ENCODE measurements around the gene NCDN.

Gene NCDN

DNA sequence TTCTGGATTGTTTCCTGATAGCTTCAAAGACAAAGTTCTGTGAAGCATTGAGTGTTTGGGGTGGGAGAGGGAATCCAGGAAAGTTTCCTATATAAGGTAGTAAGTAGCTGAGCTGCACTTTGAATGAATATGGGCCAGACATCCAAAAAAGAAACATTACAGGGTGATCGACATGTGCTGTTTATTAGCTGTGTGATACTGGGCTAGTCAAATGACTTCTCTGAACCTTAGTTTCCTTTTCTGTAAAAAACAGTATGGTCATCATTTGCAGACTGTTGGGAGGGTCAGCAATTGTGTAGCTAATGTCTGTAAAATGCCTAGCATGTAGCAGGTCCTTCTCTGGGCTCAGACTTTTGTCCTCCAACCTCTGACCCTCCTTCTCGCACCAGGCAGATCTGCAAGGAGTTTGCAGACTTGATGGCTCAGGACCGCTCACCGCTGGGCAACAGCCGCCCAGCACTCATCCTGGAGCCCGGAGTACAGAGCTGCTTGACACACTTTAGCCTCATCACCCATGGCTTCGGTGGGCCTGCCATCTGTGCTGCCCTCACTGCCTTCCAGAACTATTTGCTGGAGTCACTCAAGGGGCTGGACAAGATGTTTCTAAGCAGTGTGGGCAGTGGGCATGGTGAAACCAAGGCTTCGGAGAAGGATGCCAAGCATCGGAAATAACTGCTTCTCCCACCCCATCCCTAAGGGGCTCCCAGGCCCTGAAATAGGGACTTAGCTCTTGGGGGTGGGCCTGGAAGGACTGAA, 36.6 kb downstream of the NCDN start:
- FAIRE-seq = no peak

DNA sequence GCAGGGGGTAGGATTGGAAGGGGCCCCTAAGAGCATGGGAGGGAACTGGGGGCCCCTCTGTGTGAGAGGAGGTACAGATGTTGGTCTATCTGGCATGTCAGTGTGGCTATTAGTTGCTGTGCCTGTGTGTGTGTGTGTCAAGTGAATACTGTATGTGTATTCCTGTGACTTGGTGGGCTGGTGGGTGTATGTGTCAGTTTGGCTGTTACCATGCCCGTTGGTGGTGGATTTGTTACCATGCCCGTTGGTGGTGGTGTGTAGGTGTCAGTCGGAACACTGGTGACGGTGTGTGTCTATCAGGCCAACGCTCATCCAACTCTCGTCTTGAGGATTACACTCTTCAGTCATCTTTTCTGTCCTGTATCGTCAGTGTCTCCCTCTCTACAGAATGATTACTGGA, 38.1 kb downstream of the NCDN start:
- FAIRE-seq = no peak

DNA sequence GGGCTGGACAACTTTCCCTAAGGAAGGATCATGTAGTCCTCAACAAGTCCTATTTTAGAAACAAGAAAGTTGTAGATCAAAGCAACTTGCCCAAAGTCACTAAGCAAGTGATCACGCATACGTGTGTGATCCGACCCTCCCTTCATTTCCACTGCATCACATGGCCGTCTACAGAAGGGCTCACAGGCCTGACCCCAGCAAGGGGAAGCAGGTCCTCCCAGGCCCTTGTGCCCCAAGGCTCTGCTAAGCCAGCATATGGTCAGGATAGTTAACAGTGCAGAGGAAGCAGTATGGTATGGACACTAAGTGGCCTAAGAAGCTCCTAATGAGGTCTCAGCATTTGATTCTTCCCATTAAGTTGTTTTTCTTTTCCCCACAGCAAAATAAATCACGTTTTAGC, 40.3 kb downstream of the NCDN start:
- FAIRE-seq = no peak

DNA sequence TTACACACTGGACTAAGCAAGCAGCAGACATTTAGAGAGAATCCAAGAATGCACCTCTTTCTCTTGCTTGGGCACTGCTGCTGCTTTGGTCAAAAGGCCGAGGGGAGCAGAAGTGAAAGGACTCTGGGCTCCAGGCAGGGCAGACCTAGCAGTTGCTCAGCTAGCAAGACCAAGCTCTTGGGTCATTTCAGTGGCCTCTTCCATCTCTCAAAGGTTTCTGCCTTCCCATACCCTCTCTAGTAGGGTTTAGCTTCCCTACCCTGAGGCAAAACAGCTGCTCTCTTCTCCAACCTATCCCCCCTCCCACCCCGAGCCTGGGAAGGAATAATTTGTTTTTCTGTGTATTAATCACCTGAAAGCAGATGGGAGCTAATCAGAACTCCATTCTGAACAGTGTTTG, 41.3 kb downstream of the NCDN start:
- FAIRE-seq = no peak

DNA sequence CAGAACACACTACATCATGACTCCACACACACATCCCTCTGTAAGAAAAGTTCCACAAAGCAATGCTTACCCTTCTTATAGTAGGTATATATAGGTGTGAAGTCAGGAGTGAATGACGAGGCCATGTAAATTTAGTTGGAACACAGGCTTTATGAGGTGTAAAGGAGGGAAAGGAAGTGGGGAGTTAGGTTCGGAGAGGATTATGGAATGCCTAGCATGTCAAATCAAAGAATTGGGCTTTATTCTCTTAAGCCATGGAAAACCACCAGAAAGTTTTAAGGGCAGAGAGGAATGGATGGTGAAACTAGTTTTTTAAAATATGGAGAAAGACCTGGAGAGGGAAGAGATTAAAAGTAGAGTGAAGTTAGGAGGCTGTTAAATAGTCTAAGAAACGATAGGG, 41.8 kb downstream of the NCDN start:
- FAIRE-seq = no peak

DNA sequence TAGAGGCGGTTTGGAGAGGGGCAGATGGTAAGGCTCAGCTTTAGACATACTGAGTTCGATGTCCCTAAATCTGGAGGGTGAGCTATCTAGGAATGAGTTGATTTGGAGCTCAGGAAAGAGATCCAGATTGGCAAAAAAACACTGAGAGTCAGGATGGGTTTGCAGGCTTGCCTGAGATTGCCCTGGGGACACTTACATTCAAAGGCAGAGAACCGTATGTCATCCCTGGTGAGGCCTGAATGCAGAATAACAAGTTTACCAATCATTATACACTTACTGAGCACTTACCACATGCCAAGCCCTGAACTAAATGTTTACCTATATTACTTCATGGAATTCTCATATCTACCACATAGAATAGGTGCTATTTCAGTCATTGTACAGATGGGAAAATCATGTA, 43.0 kb downstream of the NCDN start:
- FAIRE-seq = no peak

DNA sequence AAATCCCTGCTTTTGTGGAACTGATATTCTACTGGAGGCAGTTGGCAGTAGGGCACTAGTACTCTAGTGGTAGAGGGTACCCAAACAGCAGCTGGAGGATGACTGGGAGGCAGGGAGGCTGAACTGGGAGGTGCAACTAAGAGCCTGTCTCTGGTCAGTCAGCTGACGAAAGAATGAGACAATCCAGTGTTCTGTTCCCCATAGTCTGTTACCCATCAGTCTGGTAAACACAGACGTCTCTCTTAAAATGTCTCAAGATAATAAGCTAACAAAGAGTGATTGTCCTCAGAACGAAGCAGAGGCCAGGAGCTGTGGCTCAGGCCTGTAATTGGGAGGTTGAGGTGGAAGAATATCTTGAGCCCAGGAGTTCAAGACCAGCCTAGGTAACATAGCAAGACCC, 45.9 kb downstream of the NCDN start:
- no peak for FAIRE-seq

DNA sequence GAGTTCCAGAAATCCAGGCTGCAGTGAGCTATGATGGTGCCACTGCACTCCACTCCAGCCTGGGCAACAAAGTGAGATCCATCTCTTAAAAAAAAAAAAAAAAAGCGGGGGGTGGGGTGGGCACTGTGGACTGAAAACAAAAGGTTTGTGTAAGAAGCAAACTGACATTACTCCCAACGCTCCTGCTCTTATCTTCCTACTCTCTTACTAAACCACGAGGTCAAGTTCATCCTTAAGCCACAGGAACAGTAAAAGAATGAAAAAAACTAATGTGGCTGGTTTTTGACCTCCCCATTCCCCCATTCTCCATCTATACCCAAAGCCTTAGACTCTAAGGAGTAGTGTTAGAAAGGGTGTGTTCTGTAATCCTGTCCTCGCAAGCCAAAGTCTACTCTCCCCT, 46.3 kb downstream of the NCDN start:
- no peak for FAIRE-seq

DNA sequence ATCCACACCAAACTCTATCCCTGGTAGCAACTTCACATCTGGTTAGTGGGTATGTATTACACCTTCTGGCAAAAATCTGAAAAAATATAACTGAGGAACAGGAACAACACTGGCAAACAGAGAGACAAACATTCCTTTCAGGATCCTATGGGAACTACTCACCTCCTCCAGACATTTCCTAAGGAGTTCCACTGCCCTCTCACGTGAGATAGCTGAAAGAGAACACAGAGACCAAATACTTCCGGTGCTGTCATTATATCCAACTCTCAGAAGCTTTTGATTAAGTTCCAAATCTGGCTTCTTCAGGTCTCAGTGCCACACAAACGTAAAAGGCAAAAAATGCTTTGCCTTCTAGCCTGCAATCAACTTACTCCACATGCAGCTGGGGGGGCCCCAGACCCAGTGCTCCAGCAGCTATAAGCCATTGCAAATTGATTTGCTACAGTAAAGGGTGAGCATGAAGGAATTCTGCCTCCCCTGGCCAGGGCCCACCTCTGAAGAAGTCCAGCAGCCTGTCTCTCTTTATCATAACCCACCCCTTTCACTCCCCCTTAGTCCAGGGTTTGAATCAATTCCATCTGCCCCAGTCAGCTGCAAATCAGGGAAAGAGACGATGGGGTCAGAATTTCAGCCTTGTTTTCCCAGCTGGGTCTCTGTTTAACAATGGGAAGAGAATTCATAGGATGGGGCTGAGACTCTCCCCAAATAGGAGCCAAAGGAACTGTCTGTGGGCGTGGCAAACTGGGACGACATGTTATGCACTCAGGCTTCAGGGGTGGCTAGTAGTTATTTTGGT, 47.7 kb downstream of the NCDN start:
- FAIRE-seq = no peak

DNA sequence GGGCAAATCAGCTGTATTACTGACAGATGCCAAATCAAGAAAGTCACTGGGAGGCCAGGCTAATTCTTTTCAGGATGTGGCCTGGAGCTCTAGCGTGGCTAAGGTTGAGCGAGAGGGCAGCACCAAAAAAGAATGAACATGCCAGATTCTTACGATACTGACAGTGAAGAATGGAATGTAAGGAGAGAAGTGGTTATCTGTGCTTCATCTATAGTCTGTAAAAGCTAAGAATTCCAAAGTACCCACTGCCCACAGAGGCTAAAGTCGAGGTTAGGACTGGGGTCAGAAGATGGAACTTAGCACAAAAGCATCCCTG, 48.2 kb downstream of the NCDN start:
- FAIRE-seq = no peak

DNA sequence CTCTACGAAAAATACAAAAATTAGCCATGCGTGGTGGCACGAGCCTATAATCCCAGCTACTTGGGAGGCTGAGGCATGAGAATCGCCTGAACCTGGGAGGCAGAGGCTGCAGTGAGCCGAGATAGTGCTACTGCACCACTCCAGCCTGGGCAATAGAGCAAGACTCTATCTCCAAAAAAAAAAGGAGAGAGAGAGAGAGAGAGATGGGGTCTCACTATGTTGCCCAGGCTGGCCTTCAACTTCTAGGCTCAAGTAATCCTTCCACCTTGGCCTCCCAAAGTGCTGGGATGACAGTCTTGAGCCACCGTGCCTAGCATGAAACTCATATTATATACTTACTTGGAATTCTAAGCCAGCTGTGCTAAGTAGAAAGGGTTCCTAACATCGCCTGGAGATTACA, 54.1 kb downstream of the NCDN start:
- no peak for FAIRE-seq

DNA sequence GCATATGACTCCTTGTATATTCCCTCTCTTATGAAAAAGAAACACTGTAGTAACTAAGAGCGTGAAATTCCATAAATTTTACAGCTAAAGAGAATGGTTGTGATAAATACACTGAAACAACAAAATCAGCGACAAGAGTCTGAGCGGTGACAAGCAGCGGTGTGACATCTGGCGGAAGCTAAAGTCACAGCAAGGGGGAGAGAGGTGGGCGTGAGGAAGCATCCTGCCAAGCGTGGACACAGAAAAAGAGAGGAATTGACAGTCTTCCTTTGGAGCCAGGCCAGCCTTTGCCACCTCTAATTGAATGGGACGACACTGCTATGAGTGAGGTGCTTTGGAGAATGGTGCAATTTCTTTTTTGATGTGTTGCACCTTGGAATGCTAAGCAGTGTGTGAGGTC, 57.8 kb downstream of the NCDN start:
- FAIRE-seq = no peak
